ENCODE results near the gene IL34.

- TF ChIP-seq CTCF (IDR thresholded peaks at IDR 0.05) (no peak), HDAC2 (IDR thresholded peaks at IDR 0.05) (no peak), POLR2A (IDR thresholded peaks at IDR 0.05; ENCODE audit: low read length) (no peak), MAX (IDR thresholded peaks at IDR 0.05) (no peak), BCL3 (IDR thresholded peaks at IDR 0.05) (no peak), PHF8 (IDR thresholded peaks at IDR 0.05; ENCODE audit: borderline replicate concordance, low read depth) (no peak), KDM5A (IDR thresholded peaks at IDR 0.05) (no peak), HMGXB4 (CRISPR knock-in tag; IDR thresholded peaks at IDR 0.05; ENCODE audit: borderline replicate concordance) (no peak), USF2 (IDR thresholded peaks at IDR 0.05) (no peak), MAZ (IDR thresholded peaks at IDR 0.05; ENCODE audit: borderline replicate concordance, low read depth, low read length) (no peak), EP300 (IDR thresholded peaks at IDR 0.05) (no peak), CEBPB (IDR thresholded peaks at IDR 0.05) (no peak), ZFP36 (IDR thresholded peaks at IDR 0.05; ENCODE audit: borderline replicate concordance, partially characterized antibody) (no peak)
Measured at GRCh38 chr16:70648606-70649005, 2.2 kb downstream of the IL34 start.
